SK-N-SH (cell line): ENCODE measurements around the gene PCSK5.

Source experiments
- CTCF ChIP-seq: fragments of 200-600 bp; sonication (generic); IDR thresholded peaks from 2 replicates; pipeline ENCODE4 v1.6.1; 2017; ENCODE audit warnings: antibody characterized with exemption, mild to moderate bottlenecking, moderate library complexity
- FOXM1 ChIP-seq: IDR thresholded peaks from 2 replicates; pipeline ENCODE4 v1.4.0; 2012; ENCODE audit warnings: low read depth, mild to moderate bottlenecking
- JUND ChIP-seq: IDR thresholded peaks from 2 replicates; pipeline ENCODE4 v1.4.0; 2012
- MAX ChIP-seq: IDR thresholded peaks from 2 replicates; pipeline ENCODE4 v1.4.0; 2012; ENCODE audit warnings: low read depth
- NRF1 ChIP-seq: IDR thresholded peaks from 2 replicates; pipeline ENCODE4 v1.6.1; 2012; ENCODE audit warnings: low read depth, mild to moderate bottlenecking, low read length
- PBX3 ChIP-seq: IDR thresholded peaks from 2 replicates; pipeline ENCODE4; 2012
- POLR2AphosphoS5 ChIP-seq: IDR thresholded peaks from 2 replicates; pipeline ENCODE4 v1.6.1; 2012; ENCODE audit warnings: low read depth, low read length
- RAD21 ChIP-seq: IDR thresholded peaks from 2 replicates; pipeline ENCODE4 v1.6.1; 2012; ENCODE audit warnings: mild to moderate bottlenecking, low read length
- REST ChIP-seq: IDR thresholded peaks from 2 replicates; pipeline ENCODE4 v1.6.1; 2012; ENCODE audit warnings: mild to moderate bottlenecking, low read depth, low read length, moderate library complexity
- SMC3 ChIP-seq: IDR thresholded peaks from 2 replicates; pipeline ENCODE4 v1.6.1; 2012; ENCODE audit warnings: low read depth, low read length, improper control_type of control experiment
- TEAD4 ChIP-seq: IDR thresholded peaks from 2 replicates; pipeline ENCODE4 v1.4.0; 2012; ENCODE audit warnings: mild to moderate bottlenecking, borderline replicate concordance; ENCODE audit not compliant: insufficient read depth
- USF2 ChIP-seq: fragments of 150-350 bp; IDR thresholded peaks from 2 replicates; pipeline ENCODE4 v1.6.1; 2017; ENCODE audit warnings: antibody characterized with exemption, low read length, low read depth, borderline replicate concordance

- no peak for TF ChIP-seq POLR2AphosphoS5
- TF ChIP-seq RAD21, result no peak
- no peak for TF ChIP-seq CTCF
- no peak for TF ChIP-seq REST
- TF ChIP-seq FOXM1, result no peak
- TF ChIP-seq TEAD4, result no peak
- no peak for TF ChIP-seq MAX
- no peak for TF ChIP-seq NRF1
- no peak for TF ChIP-seq JUND
- no peak for TF ChIP-seq PBX3
- TF ChIP-seq USF2, result no peak
- no peak for TF ChIP-seq SMC3
Measured at GRCh38 chr9:76316069-76316468, 425.6 kb downstream of the PCSK5 start.
